ENCODE data around the gene HILPDA. TPM values are rescaled to one million over a fixed set of nuclear protein-coding genes. Genes with fewer than 3 reads are reported as not detected.

Gene HILPDA
- total RNA-seq (2012; rRNA removed) (23.6 and 31.2 TPM in 2 replicates), polyA plus RNA-seq (2012; rRNA removed) (29.8 and 35.6 TPM in 2 replicates), Bru-seq, nascent RNA (percentile 75 among the genes with signal in this experiment), BruChase-seq, experiment 1, labeled RNA remaining after a 6-hour chase (percentile 90 among the genes with signal in this experiment), BruChase-seq, experiment 2, labeled RNA remaining after a 2-hour chase (percentile 93 among the genes with signal in this experiment)
- polyA plus RNA-seq (2012; cell fraction: cytosol; rRNA removed), result 24.4 and 28.0 TPM in 2 replicates
- 17.9 and 23.2 TPM in 2 replicates for polyA plus RNA-seq (2012; cell fraction: nucleus; rRNA removed; ENCODE audit: low replicate concordance)
- long read RNA-seq, transcript HILPDA-201 (2 exons, 1,349 nt), result major isoform, 12 of 14 reads
- long read RNA-seq, partial matches to known transcripts, result 0 of 14 reads
- long read RNA-seq, other reads (novel, unspliced or antisense), result 0 of 14 reads

DNA sequence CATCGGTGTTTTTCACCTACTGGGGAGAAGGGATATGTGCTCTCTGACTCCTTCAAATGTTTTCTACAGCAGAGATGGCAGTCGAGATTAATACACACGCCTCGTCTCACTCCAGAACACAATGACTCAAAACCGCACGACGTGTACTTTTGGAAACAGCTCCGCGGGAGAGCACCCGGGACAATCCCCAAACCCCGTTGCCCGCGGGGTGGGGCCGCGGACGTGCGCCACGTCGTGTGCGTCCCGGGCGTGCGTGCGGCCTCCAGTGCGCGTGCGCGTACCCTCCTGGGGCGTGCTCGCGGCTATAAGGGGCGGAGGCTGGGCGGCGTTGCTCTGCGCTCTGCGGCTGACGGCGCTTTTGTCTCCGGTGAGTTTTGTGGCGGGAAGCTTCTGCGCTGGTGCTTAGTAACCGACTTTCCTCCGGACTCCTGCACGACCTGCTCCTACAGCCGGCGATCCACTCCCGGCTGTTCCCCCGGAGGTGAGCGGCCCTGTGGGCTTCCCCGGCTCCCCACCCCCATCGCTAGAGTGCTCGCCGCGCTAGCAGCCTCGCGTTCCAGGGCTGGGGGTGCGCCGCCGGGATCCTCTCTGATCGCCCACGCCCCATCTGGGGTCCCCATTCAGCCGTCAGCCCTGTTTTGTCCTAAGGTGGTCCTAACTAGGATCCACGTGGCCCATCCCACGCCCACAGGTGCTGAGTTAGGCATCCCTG, at the start of gene HILPDA:
Gene HILPDA (plus strand): TSS at position 336 of the 712 bp plus-strand sequence. CDS start 1,391 bp downstream, outside the sequence.
- peak within 1 kb of the TSS; percentile 82 for H3K4me3 ChIP-seq (ENCODE audit: insufficient read depth, low read depth, low read length)
- H3K4me2 ChIP-seq (ENCODE audit: low read depth, low read length), result peak within 1 kb of the TSS; percentile 88
- H3K4ac ChIP-seq (ENCODE audit: low read depth, low read length), result peak within 1 kb of the TSS; percentile 89
- H3K56ac ChIP-seq (ENCODE audit: extremely low read depth, insufficient read depth, low read length), result peak within 1 kb of the TSS; percentile 82
- H3K14ac ChIP-seq (replicated peaks; ENCODE audit: low read depth, low read length), result peak within 1 kb of the TSS; percentile 84
- H2AFZ ChIP-seq (replicated peaks; ENCODE audit: low read length, poor library complexity), result peak within 1 kb of the TSS; percentile 90
- 0% methylated on average over 35 of the region's 64 CpGs; no CpG with 5 or more reads in 1 of the 2 experiments for WGBS, 2 experiments (ENCODE audit: extremely low coverage in 2 of 2, insufficient read length in 1 of 2)
- H3K27ac ChIP-seq (ENCODE audit: insufficient read depth, low read length), result peak within 1 kb of the TSS; percentile 89
- ATAC-seq (ENCODE audit: low read depth) (peak; percentile 92), DNase-seq (peak; percentile 95)
- H4K20me1 ChIP-seq (ENCODE audit: insufficient read depth, low read length), result peaks cover 16% of the 10 kb centered on the region
- peaks cover 14 to 41% of the 10 kb centered on the region in 2 experiments; a peak in 3 of 4 replicates for H3K79me1 ChIP-seq (ENCODE audit: low read depth in 1 of 2, low read length in 2 of 2)
- H3K4me1 ChIP-seq (ENCODE audit: control insufficient read depth, insufficient read depth, low read length), result peaks cover 17% of the 10 kb centered on the region
- in situ Hi-C loops (cut with MboI; ENCODE audit: low sequenced_read_pairs) (loop anchor here (25.0 kb wide), 1 partner anchor 432 kb away; no protein-coding TSS in a partner anchor), intact Hi-C loops (cut with micrococcal nuclease) (no loop called here), dilution Hi-C loops (cut with HindIII; ENCODE audit: low sequenced_read_pairs, unreplicated experiment) (no loop called here)
- 0 out of 2 replicates have a peak, but pooled peaks cover 6% of the 10 kb centered on the region for H3K9me1 ChIP-seq (ENCODE audit: insufficient read depth, low read length)
- H3K9ac ChIP-seq (ENCODE audit: low read depth, low read length), result peak within 1 kb of the TSS; percentile 92
- H3K23ac ChIP-seq (ENCODE audit: low read depth, low read length), result peak within 1 kb of the TSS; percentile 83
- ChIA-PET CTCF (interaction anchor here (0.6 to 0.9 kb wide), 2 partner anchors 18 to 29 kb away, joined by 3 to 4 read pairs; no protein-coding TSS in a partner anchor), POLR2A (ENCODE audit: unreplicated experiment) (interaction anchor here (0.6 to 1.0 kb wide), 3 partner anchors 28 to 84 kb away, joined by 3 to 4 read pairs (median 3); no protein-coding TSS in a partner anchor)
- H3K18ac ChIP-seq (ENCODE audit: low read depth, low read length), result peak within 1 kb of the TSS; percentile 91
- peak within 1 kb of the TSS; percentile 96 for H2AK5ac ChIP-seq (ENCODE audit: low read depth, low read length)
- H4K8ac ChIP-seq (ENCODE audit: low read depth in 2 of 2, low read length in 2 of 2), result peak within 1 kb of the TSS; percentile 90 to 94
- no peaks in the 10 kb centered on the region; the same call in 1 of the 2 replicates for H3K27me3 ChIP-seq (ENCODE audit: control insufficient read depth, insufficient read depth, low read length)
- BruUV-seq (replicated peaks), result no TSS peak
- no peaks in the 10 kb centered on the region for H3K9me3 ChIP-seq (ENCODE audit: control insufficient read depth, insufficient read depth, low read length)
- peak within 1 kb of the TSS; percentile 94 for H2BK5ac ChIP-seq (ENCODE audit: low read depth, low read length, poor library complexity, severe bottlenecking)
- peak within 1 kb of the TSS; percentile 61; the same call in 1 of the 2 replicates for H2BK20ac ChIP-seq (ENCODE audit: low read depth, low read length)
- peak within 1 kb of the TSS; percentile 84 for H2AK9ac ChIP-seq (replicated peaks; ENCODE audit: low read depth, low read length, poor library complexity)
- H4K91ac ChIP-seq (ENCODE audit: insufficient read depth, low read depth, low read length), result peak within 1 kb of the TSS; percentile 88
- peak within 1 kb of the TSS; percentile 97 for H4K5ac ChIP-seq (ENCODE audit: low read depth, low read length)
- H3K36me3 ChIP-seq (ENCODE audit: control insufficient read depth, insufficient read depth, low read length), result peaks cover 9% of the 10 kb centered on the region
- peak within 1 kb of the TSS; percentile 91; the same call in 2 of the 3 replicates for H2BK15ac ChIP-seq (ENCODE audit: low read depth, low read length)
- H2BK120ac ChIP-seq (ENCODE audit: low read depth, low read length), result peak within 1 kb of the TSS; percentile 83
- TF ChIP-seq NFE2L2 (IDR thresholded peaks at IDR 0.05; ENCODE audit: low read depth, low read length) (no peak), MAZ (IDR thresholded peaks at IDR 0.05; ENCODE audit: borderline replicate concordance, low read depth, low read length) (peak; percentile 89), CHD1 (IDR thresholded peaks at IDR 0.05; ENCODE audit: low read depth, low read length) (peak; percentile 56; the same call in 1 of the 2 replicates), POLR2A (IDR thresholded peaks at IDR 0.05; ENCODE audit: low read depth, low read length) (peak; percentile 82), RCOR1 (IDR thresholded peaks at IDR 0.05; ENCODE audit: insufficient replicate concordance, low read length) (no peak), CEBPB (IDR thresholded peaks at IDR 0.05; ENCODE audit: low read depth, low read length) (no peak), MXI1 (IDR thresholded peaks at IDR 0.05; ENCODE audit: borderline replicate concordance, low read depth, low read length) (peak; percentile 75), RFX5 (IDR thresholded peaks at IDR 0.05; ENCODE audit: low read depth, low read length) (no peak), SMC3 (IDR thresholded peaks at IDR 0.05; ENCODE audit: low read depth, low read length) (no peak), MAFK (IDR thresholded peaks at IDR 0.05; ENCODE audit: low read depth, low read length) (no peak), USF2 (IDR thresholded peaks at IDR 0.05; ENCODE audit: low read depth, low read length) (0 out of 2 replicates have a peak, but pooled peaks have one; percentile 9)
- TF ChIP-seq, protein P1, sequence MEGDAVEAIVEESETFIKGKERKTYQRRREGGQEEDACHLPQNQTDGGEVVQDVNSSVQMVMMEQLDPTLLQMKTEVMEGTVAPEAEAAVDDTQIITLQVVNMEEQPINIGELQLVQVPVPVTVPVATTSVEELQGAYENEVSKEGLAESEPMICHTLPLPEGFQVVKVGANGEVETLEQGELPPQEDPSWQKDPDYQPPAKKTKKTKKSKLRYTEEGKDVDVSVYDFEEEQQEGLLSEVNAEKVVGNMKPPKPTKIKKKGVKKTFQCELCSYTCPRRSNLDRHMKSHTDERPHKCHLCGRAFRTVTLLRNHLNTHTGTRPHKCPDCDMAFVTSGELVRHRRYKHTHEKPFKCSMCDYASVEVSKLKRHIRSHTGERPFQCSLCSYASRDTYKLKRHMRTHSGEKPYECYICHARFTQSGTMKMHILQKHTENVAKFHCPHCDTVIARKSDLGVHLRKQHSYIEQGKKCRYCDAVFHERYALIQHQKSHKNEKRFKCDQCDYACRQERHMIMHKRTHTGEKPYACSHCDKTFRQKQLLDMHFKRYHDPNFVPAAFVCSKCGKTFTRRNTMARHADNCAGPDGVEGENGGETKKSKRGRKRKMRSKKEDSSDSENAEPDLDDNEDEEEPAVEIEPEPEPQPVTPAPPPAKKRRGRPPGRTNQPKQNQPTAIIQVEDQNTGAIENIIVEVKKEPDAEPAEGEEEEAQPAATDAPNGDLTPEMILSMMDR (conservative IDR thresholded peaks at IDR 0.05; ENCODE audit: low read depth, low read length), result no peak

Measured in IMR-90 (cell line).